Glutamatergic neuron (in vitro differentiated cells): Measurements from ENCODE around the gene RPS6KB1. TPM values are rescaled to one million over a fixed set of nuclear protein-coding genes. Genes with fewer than 3 reads are reported as not detected.
"Not testable (repeated sequence)": the region's sequence is repeated elsewhere in the genome, so short reads cannot be mapped to it uniquely, and the experiment has no call there.

Source experiments
- DNase-seq: peaks from one replicate; pipeline ENCODE4 v3.0.0; 2022
- H3K27ac Mint-ChIP-seq: one replicate; pipeline ENCODE4 v1.8.0; 2020; ENCODE audit warnings: mild to moderate bottlenecking, mixed read lengths, inconsistent platforms; ENCODE audit not compliant: unreplicated experiment
- H3K27me3 Mint-ChIP-seq: one replicate; pipeline ENCODE4 v1.8.0; 2020; ENCODE audit warnings: mild to moderate bottlenecking, moderate library complexity, mixed read lengths, inconsistent platforms; ENCODE audit not compliant: unreplicated experiment
- H3K36me3 Mint-ChIP-seq: one replicate; pipeline ENCODE4 v1.8.0; 2020; ENCODE audit warnings: mild to moderate bottlenecking, mixed read lengths, inconsistent platforms; ENCODE audit not compliant: unreplicated experiment
- H3K4me1 Mint-ChIP-seq: one replicate; pipeline ENCODE4 v1.8.0; 2020; ENCODE audit warnings: mild to moderate bottlenecking, low read depth, mixed read lengths, inconsistent platforms; ENCODE audit not compliant: unreplicated experiment
- H3K4me3 Mint-ChIP-seq: one replicate; pipeline ENCODE4 v1.8.0; 2020; ENCODE audit warnings: mild to moderate bottlenecking, mixed read lengths, inconsistent platforms; ENCODE audit not compliant: unreplicated experiment
- H3K9me3 Mint-ChIP-seq: one replicate; pipeline ENCODE4 v1.8.0; 2020; ENCODE audit warnings: mild to moderate bottlenecking, moderate library complexity, mixed read lengths, inconsistent platforms; ENCODE audit not compliant: unreplicated experiment
- CTCF ChIP-seq: fragments of 200-600 bp; sonication (generic); IDR thresholded peaks from one replicate; pipeline ENCODE4 v1.5.0; 2021; ENCODE audit not compliant: partially characterized antibody, unreplicated experiment
- total RNA-seq: library from RNA; stranded (reverse); fragmentation: NEBNext Ultra II Directional; extraction: Animal tissue kit (Norgen Biotek cat#: 25700); gene quantifications from one replicate; pipeline ENCODE4 v1.2.1, GENCODE V29; 2021; ENCODE audit not compliant: unreplicated experiment

Gene RPS6KB1
- total RNA-seq, 1 donor from 2014 or later: 45.0 TPM

GRCh38 chr17:59848385-59848668 lies 44.6 kb upstream of the RPS6KB1 start:
- Mint-ChIP-seq H3K36me3 (no peaks in the 10 kb centered on the region), H3K27me3 (no peaks in the 10 kb centered on the region), H3K9me3 (peaks cover 2% of the 10 kb centered on the region), H3K4me1 (no peaks in the 10 kb centered on the region), H3K4me3 (no peak overlapping the region), H3K27ac (no peak overlapping the region)
- DNase-seq: no peak
- TF ChIP-seq CTCF: no peak

DNA sequence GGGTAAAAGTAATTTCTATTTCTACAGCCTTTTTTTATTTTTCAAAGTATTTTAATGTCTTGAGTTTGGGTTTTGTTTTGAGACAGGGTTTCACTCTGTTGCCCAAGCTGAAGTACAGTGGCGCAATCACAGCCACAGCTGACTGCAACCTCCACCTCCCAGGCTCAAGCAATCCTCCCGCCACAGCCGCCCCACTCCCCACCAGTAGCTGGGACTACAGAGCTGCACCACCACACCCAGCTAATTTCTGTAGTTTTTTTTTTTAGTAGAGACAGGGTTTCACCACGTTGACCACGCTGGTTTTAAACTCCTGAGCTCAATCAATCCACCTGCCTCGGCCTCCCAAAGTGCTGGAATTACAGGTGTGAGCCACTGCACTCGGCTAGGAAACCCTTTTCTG lies 44.1 kb upstream of the RPS6KB1 start:
- Mint-ChIP-seq H3K27me3 (no peaks in the 10 kb centered on the region), H3K4me3 (no peak overlapping the region), H3K9me3 (peaks cover 2% of the 10 kb centered on the region), H3K27ac (no peak overlapping the region), H3K4me1 (no peaks in the 10 kb centered on the region), H3K36me3 (no peaks in the 10 kb centered on the region)
- TF ChIP-seq CTCF: no peak
- no peak for DNase-seq

- H3K27ac Mint-ChIP-seq, H3K4me3 Mint-ChIP-seq, H3K27me3 Mint-ChIP-seq, DNase-seq, H3K36me3 Mint-ChIP-seq, H3K9me3 Mint-ChIP-seq, H3K4me1 Mint-ChIP-seq: not testable (repeated sequence)
These were observed 42.6 kb upstream of the RPS6KB1 start for GRCh38 chr17:59850311-59850710.

DNA sequence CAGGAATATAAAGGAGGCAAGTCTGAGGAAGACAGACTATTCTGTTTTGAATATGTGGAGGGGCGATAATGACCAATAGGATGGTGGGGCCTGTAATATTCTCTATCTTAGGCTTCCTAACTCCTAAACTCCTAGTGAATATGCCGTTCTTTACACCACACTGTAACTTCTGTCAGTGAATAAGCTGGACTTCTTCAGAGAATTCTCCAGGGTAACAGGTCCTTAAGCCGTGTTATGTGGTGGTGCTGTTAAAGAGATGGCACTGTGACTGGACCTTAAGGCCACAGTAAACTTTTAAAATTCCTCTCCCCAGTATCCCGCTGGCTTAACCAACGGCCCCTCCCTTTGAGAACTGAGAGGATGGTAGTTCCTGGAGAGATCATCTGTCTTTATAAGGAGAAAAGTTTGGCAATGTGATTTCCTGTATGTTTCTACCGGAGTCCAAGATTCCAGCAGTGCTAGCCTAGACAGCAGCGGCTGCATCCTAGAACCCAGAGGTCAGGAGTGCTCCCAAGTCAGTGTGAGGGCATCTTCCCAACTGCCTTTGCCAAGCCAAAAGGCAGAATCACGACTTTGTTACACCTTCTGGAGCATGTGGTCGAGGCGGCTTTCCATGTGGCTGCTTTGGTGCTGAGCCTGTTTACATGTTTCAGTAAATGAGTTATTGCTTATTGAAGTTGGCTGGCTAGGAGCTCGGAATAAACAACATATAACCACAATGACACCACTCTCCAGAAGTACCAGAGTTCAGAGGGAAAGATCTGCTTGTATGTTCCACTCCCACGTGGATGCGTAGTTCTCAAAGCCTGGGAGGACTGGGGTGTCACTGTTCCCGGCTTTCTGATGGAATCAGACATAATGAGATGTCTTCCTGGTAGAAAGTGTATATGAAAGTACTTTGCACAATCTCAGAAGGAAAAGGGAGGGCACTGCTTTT lies 41.2 kb upstream of the RPS6KB1 start:
- no peak overlapping the region for H3K27ac Mint-ChIP-seq
- no peak overlapping the region for H3K4me3 Mint-ChIP-seq

GRCh38 chr17:59852847-59853167 lies 40.1 kb upstream of the RPS6KB1 start:
- not testable (repeated sequence) for H3K27me3 Mint-ChIP-seq, H3K4me1 Mint-ChIP-seq, H3K4me3 Mint-ChIP-seq, DNase-seq, H3K27ac Mint-ChIP-seq, H3K36me3 Mint-ChIP-seq, H3K9me3 Mint-ChIP-seq

More for the DNA sequence above, 41.2 kb upstream of the RPS6KB1 start:
- no peak for DNase-seq
- Mint-ChIP-seq H3K4me1 (no peaks in the 10 kb centered on the region), H3K9me3 (peaks cover 4% of the 10 kb centered on the region), H3K27me3 (no peaks in the 10 kb centered on the region), H3K36me3 (no peaks in the 10 kb centered on the region)
- TF ChIP-seq CTCF: no peak

GRCh38 chr17:59853168-59853918 lies 39.6 kb upstream of the RPS6KB1 start:
- Mint-ChIP-seq H3K9me3 (peaks cover 4% of the 10 kb centered on the region), H3K36me3 (no peaks in the 10 kb centered on the region), H3K4me3 (no peak overlapping the region), H3K4me1 (no peaks in the 10 kb centered on the region), H3K27me3 (no peaks in the 10 kb centered on the region), H3K27ac (no peak overlapping the region)
- DNase-seq: peak; percentile 28
- peak; percentile 36 for TF ChIP-seq CTCF

DNA sequence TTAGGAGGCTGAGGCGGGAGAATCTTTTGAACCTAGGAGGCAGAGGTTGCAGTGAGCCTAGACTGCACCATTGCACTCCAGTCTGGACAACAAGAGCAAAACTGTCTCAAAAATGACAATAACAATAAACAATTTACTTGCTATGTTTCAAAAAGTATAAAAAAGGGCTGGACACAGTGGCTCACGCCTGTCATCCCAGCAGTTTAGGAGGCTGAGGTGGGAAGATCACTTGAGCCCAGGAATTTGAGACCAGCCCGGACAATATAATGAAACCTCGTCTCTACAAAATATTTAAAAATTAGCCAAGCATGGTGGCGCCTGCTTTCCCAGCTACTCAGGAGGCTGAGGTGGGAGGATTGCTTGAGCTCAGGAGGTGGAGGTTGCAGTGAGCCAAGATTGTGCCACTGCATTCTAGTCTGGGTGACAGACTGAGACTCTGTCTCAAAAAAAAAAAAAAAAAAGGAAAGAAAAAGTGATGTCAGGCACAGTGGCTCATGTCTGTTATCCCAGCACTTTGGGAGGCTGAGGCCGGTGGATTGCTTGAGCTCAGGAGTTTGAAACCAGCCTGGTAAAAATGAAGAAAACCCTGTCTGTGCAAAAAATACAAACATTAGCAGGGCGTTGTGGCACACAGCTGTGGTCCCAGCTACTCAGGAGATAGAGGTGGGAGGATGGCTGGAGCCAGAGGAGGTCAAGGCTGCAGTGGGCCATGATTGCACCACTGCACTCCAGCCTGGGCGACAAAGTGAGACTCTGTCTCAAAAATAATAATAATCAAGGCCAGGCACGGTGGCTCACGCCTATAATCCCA lies 38.8 kb upstream of the RPS6KB1 start:
- not testable (repeated sequence) for H3K36me3 Mint-ChIP-seq, DNase-seq, H3K27ac Mint-ChIP-seq, H3K4me3 Mint-ChIP-seq, H3K9me3 Mint-ChIP-seq, H3K27me3 Mint-ChIP-seq, H3K4me1 Mint-ChIP-seq
